Measurements from ENCODE around the gene POFUT1.

POFUT1 gene

GRCh38 chr20:32240205-32240604 lies 32.5 kb downstream of the POFUT1 start:
- TF ChIP-seq SIN3A (IDR thresholded peaks at IDR 0.05; ENCODE audit: borderline replicate concordance, insufficient read depth, low read length) (no peak), POLR2AphosphoS5 (IDR thresholded peaks at IDR 0.05; ENCODE audit: low read depth, low read length) (no peak), FOXP2 (optimal IDR thresholded peaks at IDR 0.05; ENCODE audit: borderline replicate concordance, extremely low read depth, extremely low read length, insufficient read depth) (no peak), REST (IDR thresholded peaks at IDR 0.05; ENCODE audit: insufficient read depth in 1 of 2, low read depth in 2 of 2, low read length in 2 of 2) (no peak), TAF1 (IDR thresholded peaks at IDR 0.05; ENCODE audit: borderline replicate concordance, insufficient read depth, low read length) (no peak)

GRCh38 chr20:32241807-32242206 lies 34.1 kb downstream of the POFUT1 start:
- TF ChIP-seq REST (IDR thresholded peaks at IDR 0.05; ENCODE audit: insufficient read depth in 1 of 2, low read depth in 2 of 2, low read length in 2 of 2) (no peak), FOXP2 (optimal IDR thresholded peaks at IDR 0.05; ENCODE audit: borderline replicate concordance, extremely low read depth, extremely low read length, insufficient read depth) (no peak)

DNA sequence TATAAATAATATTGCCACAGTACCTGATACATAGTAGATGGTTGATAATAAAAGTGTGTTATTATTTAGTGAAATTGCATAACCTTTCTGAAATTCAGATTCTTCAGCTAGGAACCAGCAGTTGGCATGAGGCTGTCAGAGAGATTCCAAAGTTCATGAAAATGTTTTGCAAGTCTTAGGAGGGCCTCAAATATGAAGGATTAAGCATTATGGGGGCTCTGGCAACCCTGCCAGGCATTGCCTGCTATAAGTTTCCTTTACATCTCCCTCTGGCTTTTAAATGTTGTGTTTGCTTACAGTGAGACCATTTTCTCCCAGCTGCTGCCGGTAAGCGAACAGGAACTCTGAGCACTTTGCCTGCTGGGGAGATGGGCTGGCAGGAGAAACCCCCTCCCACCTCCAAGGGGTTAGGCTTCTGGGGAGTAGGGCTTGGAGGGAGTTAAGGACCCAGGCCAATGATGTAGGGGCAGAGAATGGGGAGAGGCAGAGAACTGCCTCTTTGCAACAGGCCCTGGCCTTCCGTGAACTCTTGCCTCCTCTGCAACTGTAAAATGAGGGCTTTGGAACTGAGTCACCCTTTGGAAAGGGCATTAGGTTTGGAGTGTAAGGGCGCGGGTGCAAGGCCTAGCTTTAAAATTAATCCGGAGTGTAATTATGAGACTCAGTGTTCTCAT lies 36.6 kb downstream of the POFUT1 start:
- TF ChIP-seq SIN3A (IDR thresholded peaks at IDR 0.05; ENCODE audit: borderline replicate concordance, insufficient read depth, low read length) (no peak), POLR2AphosphoS5 (IDR thresholded peaks at IDR 0.05; ENCODE audit: low read depth, low read length) (no peak), REST (IDR thresholded peaks at IDR 0.05; ENCODE audit: insufficient read depth in 1 of 2, low read depth in 2 of 2, low read length in 2 of 2) (no peak), TAF1 (IDR thresholded peaks at IDR 0.05; ENCODE audit: borderline replicate concordance, insufficient read depth, low read length) (no peak)

DNA sequence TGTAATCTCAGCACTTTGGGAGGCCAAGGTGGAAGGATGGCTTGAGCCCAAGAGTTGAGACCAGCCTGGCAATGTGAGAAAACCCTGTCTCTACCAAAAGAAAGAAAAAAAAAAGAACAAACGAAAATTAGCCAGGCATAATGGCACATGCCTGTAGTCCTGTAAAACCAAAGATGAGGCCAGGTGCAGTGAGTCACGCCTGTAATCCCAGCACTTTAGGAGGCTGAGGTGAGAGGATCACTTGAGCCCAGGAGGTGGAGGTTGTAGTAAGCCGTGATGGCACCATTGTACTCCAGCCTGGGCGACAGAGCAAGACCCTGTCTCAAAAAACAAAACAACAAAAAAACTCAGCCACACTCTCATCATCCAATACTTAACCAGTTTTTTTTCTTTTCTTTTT lies 37.3 kb downstream of the POFUT1 start:
- TF ChIP-seq SIN3A (IDR thresholded peaks at IDR 0.05; ENCODE audit: borderline replicate concordance, insufficient read depth, low read length) (no peak), POLR2AphosphoS5 (IDR thresholded peaks at IDR 0.05; ENCODE audit: low read depth, low read length) (no peak), FOXP2 (optimal IDR thresholded peaks at IDR 0.05; ENCODE audit: borderline replicate concordance, extremely low read depth, extremely low read length, insufficient read depth) (no peak), TAF1 (IDR thresholded peaks at IDR 0.05; ENCODE audit: borderline replicate concordance, insufficient read depth, low read length) (no peak), REST (IDR thresholded peaks at IDR 0.05; ENCODE audit: insufficient read depth in 1 of 2, low read depth in 2 of 2, low read length in 2 of 2) (no peak)

GRCh38 chr20:32248043-32248442 lies 40.4 kb downstream of the POFUT1 start:
- TF ChIP-seq REST (IDR thresholded peaks at IDR 0.05; ENCODE audit: insufficient read depth in 1 of 2, low read depth in 2 of 2, low read length in 2 of 2) = no peak
- no peak for TF ChIP-seq FOXP2 (optimal IDR thresholded peaks at IDR 0.05; ENCODE audit: borderline replicate concordance, extremely low read depth, extremely low read length, insufficient read depth)

Measured in PFSK-1 (cell line).